ENCODE measurements around the gene CRYM.

GRCh38 chr16:21228361-21228872 is 49.7 kb downstream of the CRYM start:
- TF ChIP-seq IRF1 (CRISPR knock-in tag; IDR thresholded peaks at IDR 0.05): no peak
- no peak for TF ChIP-seq CREM (CRISPR knock-in tag; IDR thresholded peaks at IDR 0.05)
- TF ChIP-seq CTCF (IDR thresholded peaks at IDR 0.05): no peak
- no peak for TF ChIP-seq E2F1 (CRISPR knock-in tag; IDR thresholded peaks at IDR 0.05)

All from WTC11 (cell line).